Gastrocnemius medialis (tissue), 4 donors: ENCODE measurements around the gene POLD1.

ENCODE experiments used
- POLR2A ChIP-seq, 2 donors: fragments of 450-650 bp; IDR thresholded peaks; one replicate each; pipeline ENCODE4 v1.6.1; 2017; ENCODE audit warnings: antibody characterized with exemption in 2 of 2, mild to moderate bottlenecking in 2 of 2, moderate library complexity in 2 of 2
- TF ChIP-seq, protein P1 (sequence below), 5 experiments: fragments of 450-650 bp in 3 of 5; fragments of 200-600 bp in 2 of 5; sonication (generic) in 2 of 5; IDR thresholded peaks in 4 of 5; conservative IDR thresholded peaks in 1 of 5; 1 replicate in 4 of 5; 2 replicates in 1 of 5; pipeline ENCODE4 v1.5.1; 2016 to 2019; ENCODE audit warnings: antibody characterized with exemption in 5 of 5, mild to moderate bottlenecking in 3 of 5, moderate library complexity in 3 of 5

DNA sequence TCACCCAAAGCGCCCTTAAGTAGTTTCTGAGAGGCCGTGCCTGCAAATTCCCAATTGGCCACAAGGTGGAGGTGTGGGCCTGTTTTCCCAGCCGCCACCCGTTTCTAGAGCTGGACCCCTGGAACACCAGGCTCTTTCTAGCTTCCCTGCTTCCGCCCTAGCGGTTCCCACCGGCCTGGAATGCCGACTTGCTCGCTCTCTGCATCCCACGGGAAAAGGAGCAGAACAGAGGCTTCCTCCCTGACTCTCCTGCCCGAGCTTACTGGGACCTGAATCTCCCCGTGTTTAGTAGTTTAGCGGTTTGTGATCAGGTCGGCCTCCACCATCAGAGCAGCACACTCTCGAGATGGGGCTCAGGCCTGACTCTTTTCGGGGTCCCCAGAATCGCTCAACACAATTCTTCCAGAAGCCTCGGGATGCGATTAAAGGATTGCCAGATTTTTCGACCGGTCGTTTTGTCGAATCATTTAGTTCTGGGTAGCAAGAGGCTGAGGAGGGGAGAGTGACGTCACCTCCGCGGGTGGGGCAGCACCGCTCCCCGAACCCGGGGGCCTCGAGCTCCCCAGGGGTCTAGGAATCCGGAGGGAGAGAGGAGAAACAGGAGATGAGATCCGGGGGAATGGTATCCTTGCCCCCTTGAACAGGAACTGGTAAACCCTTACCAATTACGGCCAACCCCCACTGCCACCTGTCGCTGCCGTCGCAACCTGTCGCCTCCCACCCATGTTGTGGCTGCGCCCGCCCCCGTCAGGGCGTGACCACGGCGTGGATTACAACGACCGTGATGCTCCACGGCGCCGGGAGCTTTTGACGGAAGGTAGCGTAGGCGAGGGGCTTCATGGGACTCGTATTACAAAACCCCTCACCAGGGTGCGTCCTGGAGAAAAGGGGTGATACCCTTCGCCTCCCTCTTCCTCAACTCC, 26.7 kb upstream of the POLD1 start:
- TF ChIP-seq POLR2A (IDR thresholded peaks at IDR 0.05), result peak; percentile 7 to 8
- TF ChIP-seq, protein P1, sequence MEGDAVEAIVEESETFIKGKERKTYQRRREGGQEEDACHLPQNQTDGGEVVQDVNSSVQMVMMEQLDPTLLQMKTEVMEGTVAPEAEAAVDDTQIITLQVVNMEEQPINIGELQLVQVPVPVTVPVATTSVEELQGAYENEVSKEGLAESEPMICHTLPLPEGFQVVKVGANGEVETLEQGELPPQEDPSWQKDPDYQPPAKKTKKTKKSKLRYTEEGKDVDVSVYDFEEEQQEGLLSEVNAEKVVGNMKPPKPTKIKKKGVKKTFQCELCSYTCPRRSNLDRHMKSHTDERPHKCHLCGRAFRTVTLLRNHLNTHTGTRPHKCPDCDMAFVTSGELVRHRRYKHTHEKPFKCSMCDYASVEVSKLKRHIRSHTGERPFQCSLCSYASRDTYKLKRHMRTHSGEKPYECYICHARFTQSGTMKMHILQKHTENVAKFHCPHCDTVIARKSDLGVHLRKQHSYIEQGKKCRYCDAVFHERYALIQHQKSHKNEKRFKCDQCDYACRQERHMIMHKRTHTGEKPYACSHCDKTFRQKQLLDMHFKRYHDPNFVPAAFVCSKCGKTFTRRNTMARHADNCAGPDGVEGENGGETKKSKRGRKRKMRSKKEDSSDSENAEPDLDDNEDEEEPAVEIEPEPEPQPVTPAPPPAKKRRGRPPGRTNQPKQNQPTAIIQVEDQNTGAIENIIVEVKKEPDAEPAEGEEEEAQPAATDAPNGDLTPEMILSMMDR (IDR thresholded peaks at IDR 0.05 in 4 of 5, conservative IDR thresholded peaks at IDR 0.05 in 1 of 5), result peak; percentile 79 to 90 (median 88)
